Measurements from ENCODE around the gene AIFM3.
"Not testable (repeated sequence)": the region's sequence is repeated elsewhere in the genome, so short reads cannot be mapped to it uniquely, and the experiment has no call there.

AIFM3 gene

GRCh38 chr22:20966883-20967696 is at the start of gene AIFM3:
Gene AIFM3, plus strand, starts transcription at chr22:20967255. Its CDS starts 690 bp downstream, at chr22:20967945.
- Histone ChIP-seq H3K36me3 (ENCODE audit: control insufficient read depth in 2 of 2, insufficient read depth in 2 of 2, low read length in 2 of 2) (no peaks in the 10 kb centered on the region), H3K4me3 (ENCODE audit: low read length in 2 of 2) (no peak within 1 kb of the TSS), H3K9me3 (ENCODE audit: control insufficient read depth in 2 of 2, low read length in 2 of 2) (no peaks in the 10 kb centered on the region), H3K27ac (ENCODE audit: low read length) (no peak within 1 kb of the TSS), H3K4me1 (ENCODE audit: control insufficient read depth, insufficient read depth, low read length) (peaks cover 12% of the 10 kb centered on the region), H3K27me3 (ENCODE audit: control insufficient read depth in 1 of 2, insufficient read depth in 2 of 2, low read length in 2 of 2) (peaks cover 0 to 12% of the 10 kb centered on the region in 2 donors), H3K9ac (ENCODE audit: low read length in 2 of 2) (no peak within 1 kb of the TSS)

GRCh38 chr22:20918663-20919218 is 48.3 kb upstream of the AIFM3 start:
- no peaks in the 10 kb centered on the region for H3K9me3 ChIP-seq (ENCODE audit: control insufficient read depth in 2 of 2, low read length in 2 of 2)
- H3K4me3 ChIP-seq (ENCODE audit: low read length in 2 of 2) = peak overlapping the region; percentile 61 to 97
- H3K27ac ChIP-seq (ENCODE audit: low read length) = no peak overlapping the region
- H3K36me3 ChIP-seq (ENCODE audit: control insufficient read depth in 2 of 2, insufficient read depth in 2 of 2, low read length in 2 of 2) = no peaks in the 10 kb centered on the region
- H3K9ac ChIP-seq (ENCODE audit: low read length in 2 of 2) = peak overlapping the region; percentile 52 to 60
- no peaks in the 10 kb centered on the region for H3K27me3 ChIP-seq (ENCODE audit: control insufficient read depth in 1 of 2, insufficient read depth in 2 of 2, low read length in 2 of 2)
- peaks cover 16% of the 10 kb centered on the region for H3K4me1 ChIP-seq (ENCODE audit: control insufficient read depth, insufficient read depth, low read length)

GRCh38 chr22:20919718-20920117 is 47.3 kb upstream of the AIFM3 start:
- Histone ChIP-seq H3K9ac (ENCODE audit: low read length in 2 of 2) (peak overlapping the region; percentile 1 to 60), H3K4me3 (ENCODE audit: low read length in 2 of 2) (peak overlapping the region; percentile 61 to 97), H3K9me3 (ENCODE audit: control insufficient read depth in 2 of 2, low read length in 2 of 2) (no peaks in the 10 kb centered on the region), H3K4me1 (ENCODE audit: control insufficient read depth, insufficient read depth, low read length) (peaks cover 20% of the 10 kb centered on the region), H3K27ac (ENCODE audit: low read length) (no peak overlapping the region), H3K27me3 (ENCODE audit: control insufficient read depth in 1 of 2, insufficient read depth in 2 of 2, low read length in 2 of 2) (no peaks in the 10 kb centered on the region), H3K36me3 (ENCODE audit: control insufficient read depth in 2 of 2, insufficient read depth in 2 of 2, low read length in 2 of 2) (no peaks in the 10 kb centered on the region)

GRCh38 chr22:20920881-20921203 is 46.2 kb upstream of the AIFM3 start:
- Histone ChIP-seq H3K9ac (ENCODE audit: low read length in 2 of 2) (peak overlapping the region; percentile 2 to 47), H3K36me3 (ENCODE audit: control insufficient read depth in 2 of 2, insufficient read depth in 2 of 2, low read length in 2 of 2) (peaks cover 0 to 3% of the 10 kb centered on the region in 2 donors), H3K4me3 (ENCODE audit: low read length in 2 of 2) (peak overlapping the region; percentile 61 to 97), H3K27ac (ENCODE audit: low read length) (no peak overlapping the region), H3K27me3 (ENCODE audit: control insufficient read depth in 1 of 2, insufficient read depth in 2 of 2, low read length in 2 of 2) (no peaks in the 10 kb centered on the region), H3K4me1 (ENCODE audit: control insufficient read depth, insufficient read depth, low read length) (peaks cover 20% of the 10 kb centered on the region), H3K9me3 (ENCODE audit: control insufficient read depth in 2 of 2, low read length in 2 of 2) (no peaks in the 10 kb centered on the region)

GRCh38 chr22:20922141-20922751 is 44.8 kb upstream of the AIFM3 start:
- Histone ChIP-seq H3K4me3 (ENCODE audit: low read length in 2 of 2) (no peak overlapping the region), H3K9me3 (ENCODE audit: control insufficient read depth in 2 of 2, low read length in 2 of 2) (no peaks in the 10 kb centered on the region), H3K27ac (ENCODE audit: low read length) (no peak overlapping the region), H3K4me1 (ENCODE audit: control insufficient read depth, insufficient read depth, low read length) (peaks cover 15% of the 10 kb centered on the region), H3K27me3 (ENCODE audit: control insufficient read depth in 1 of 2, insufficient read depth in 2 of 2, low read length in 2 of 2) (no peaks in the 10 kb centered on the region), H3K9ac (ENCODE audit: low read length in 2 of 2) (no peak overlapping the region), H3K36me3 (ENCODE audit: control insufficient read depth in 2 of 2, insufficient read depth in 2 of 2, low read length in 2 of 2) (peaks cover 0 to 3% of the 10 kb centered on the region in 2 donors)

- Histone ChIP-seq H3K4me3 (ENCODE audit: low read length in 2 of 2) (no peak overlapping the region), H3K27me3 (ENCODE audit: control insufficient read depth in 1 of 2, insufficient read depth in 2 of 2, low read length in 2 of 2) (no peaks in the 10 kb centered on the region), H3K9me3 (ENCODE audit: control insufficient read depth in 2 of 2, low read length in 2 of 2) (no peaks in the 10 kb centered on the region), H3K4me1 (ENCODE audit: control insufficient read depth, insufficient read depth, low read length) (peaks cover 5% of the 10 kb centered on the region), H3K36me3 (ENCODE audit: control insufficient read depth in 2 of 2, insufficient read depth in 2 of 2, low read length in 2 of 2) (peaks cover 0 to 3% of the 10 kb centered on the region in 2 donors), H3K27ac (ENCODE audit: low read length) (no peak overlapping the region), H3K9ac (ENCODE audit: low read length in 2 of 2) (no peak overlapping the region)
Observed at GRCh38 chr22:20926243-20926642, 40.8 kb upstream of the AIFM3 start.

- Histone ChIP-seq H3K4me3 (ENCODE audit: low read length in 2 of 2) (no peak overlapping the region), H3K9ac (ENCODE audit: low read length in 2 of 2) (no peak overlapping the region), H3K36me3 (ENCODE audit: control insufficient read depth in 2 of 2, insufficient read depth in 2 of 2, low read length in 2 of 2) (peaks cover 0 to 3% of the 10 kb centered on the region in 2 donors), H3K4me1 (ENCODE audit: control insufficient read depth, insufficient read depth, low read length) (peaks cover 5% of the 10 kb centered on the region), H3K9me3 (ENCODE audit: control insufficient read depth in 2 of 2, low read length in 2 of 2) (no peaks in the 10 kb centered on the region), H3K27me3 (ENCODE audit: control insufficient read depth in 1 of 2, insufficient read depth in 2 of 2, low read length in 2 of 2) (no peaks in the 10 kb centered on the region), H3K27ac (ENCODE audit: low read length) (no peak overlapping the region)
Observed at GRCh38 chr22:20927940-20928572, 39.0 kb upstream of the AIFM3 start.

GRCh38 chr22:20928573-20928967 is 38.5 kb upstream of the AIFM3 start:
- no peaks in the 10 kb centered on the region for H3K9me3 ChIP-seq (ENCODE audit: control insufficient read depth in 2 of 2, low read length in 2 of 2)
- H3K4me1 ChIP-seq (ENCODE audit: control insufficient read depth, insufficient read depth, low read length) = peaks cover 5% of the 10 kb centered on the region
- H3K9ac ChIP-seq (ENCODE audit: low read length in 2 of 2) = no peak overlapping the region
- peaks cover 0 to 3% of the 10 kb centered on the region in 2 donors for H3K36me3 ChIP-seq (ENCODE audit: control insufficient read depth in 2 of 2, insufficient read depth in 2 of 2, low read length in 2 of 2)
- H3K27ac ChIP-seq (ENCODE audit: low read length) = no peak overlapping the region
- no peaks in the 10 kb centered on the region for H3K27me3 ChIP-seq (ENCODE audit: control insufficient read depth in 1 of 2, insufficient read depth in 2 of 2, low read length in 2 of 2)
- H3K4me3 ChIP-seq (ENCODE audit: low read length in 2 of 2) = no peak overlapping the region

GRCh38 chr22:20930004-20930403 is 37.1 kb upstream of the AIFM3 start:
- no peak overlapping the region for H3K9ac ChIP-seq (ENCODE audit: low read length in 2 of 2)
- no peaks in the 10 kb centered on the region for H3K9me3 ChIP-seq (ENCODE audit: control insufficient read depth in 2 of 2, low read length in 2 of 2)
- H3K27ac ChIP-seq (ENCODE audit: low read length) = no peak overlapping the region
- no peaks in the 10 kb centered on the region for H3K27me3 ChIP-seq (ENCODE audit: control insufficient read depth in 1 of 2, insufficient read depth in 2 of 2, low read length in 2 of 2)
- H3K4me3 ChIP-seq (ENCODE audit: low read length in 2 of 2) = no peak overlapping the region
- H3K36me3 ChIP-seq (ENCODE audit: control insufficient read depth in 2 of 2, insufficient read depth in 2 of 2, low read length in 2 of 2) = peaks cover 3 to 7% of the 10 kb centered on the region in 2 donors
- no peaks in the 10 kb centered on the region for H3K4me1 ChIP-seq (ENCODE audit: control insufficient read depth, insufficient read depth, low read length)

GRCh38 chr22:20930435-20930834 is 36.6 kb upstream of the AIFM3 start:
- not testable (repeated sequence) for H3K36me3 ChIP-seq (ENCODE audit: control insufficient read depth in 2 of 2, insufficient read depth in 2 of 2, low read length in 2 of 2); H3K27ac ChIP-seq (ENCODE audit: low read length); H3K4me3 ChIP-seq (ENCODE audit: low read length in 2 of 2); H3K27me3 ChIP-seq (ENCODE audit: control insufficient read depth in 1 of 2, insufficient read depth in 2 of 2, low read length in 2 of 2); H3K4me1 ChIP-seq (ENCODE audit: control insufficient read depth, insufficient read depth, low read length); H3K9ac ChIP-seq (ENCODE audit: low read length in 2 of 2); H3K9me3 ChIP-seq (ENCODE audit: control insufficient read depth in 2 of 2, low read length in 2 of 2)

All from stomach smooth muscle (tissue), 2 donors.